GF-D8 (cell line): ENCODE results near the gene IL17B.

Experiments used
- DNase-seq: peaks from one replicate; lab custom pipeline; 2025; lab: John Stamatoyannopoulos, UW

Gene IL17B

GRCh38 chr5:149379177-149379761 is at the start of gene IL17B:
Gene IL17B (minus strand): TSS chr5:149379292. CDS start chr5:149379225, 67 bp downstream.
- DNase-seq, result no peak

GRCh38 chr5:149428032-149428431 is 48.9 kb upstream of the IL17B start:
- no peak for DNase-seq

- DNase-seq, result no peak
Observed at GRCh38 chr5:149427374-149427773, 48.3 kb upstream of the IL17B start.

GRCh38 chr5:149426931-149427330 is 47.8 kb upstream of the IL17B start:
- no peak for DNase-seq

- DNase-seq, result no peak
Observed at GRCh38 chr5:149425729-149426128, 46.6 kb upstream of the IL17B start.

- DNase-seq, result no peak
Observed at GRCh38 chr5:149424371-149425315, 45.6 kb upstream of the IL17B start.

GRCh38 chr5:149423794-149424268 is 44.7 kb upstream of the IL17B start:
- DNase-seq, result no peak

GRCh38 chr5:149423049-149423793 is 44.1 kb upstream of the IL17B start:
- no peak for DNase-seq

GRCh38 chr5:149422366-149423048 is 43.4 kb upstream of the IL17B start:
- no peak for DNase-seq

GRCh38 chr5:149421834-149422233 is 42.7 kb upstream of the IL17B start:
- no peak for DNase-seq

- DNase-seq, result no peak
Observed at GRCh38 chr5:149421372-149421685, 42.2 kb upstream of the IL17B start.

- DNase-seq, result no peak
Observed at GRCh38 chr5:149420545-149421371, 41.7 kb upstream of the IL17B start.

- no peak for DNase-seq
Observed at GRCh38 chr5:149419859-149420544, 40.9 kb upstream of the IL17B start.

GRCh38 chr5:149419532-149419858 is 40.4 kb upstream of the IL17B start:
- no peak for DNase-seq

- no peak for DNase-seq
Observed at GRCh38 chr5:149418910-149419531, 39.9 kb upstream of the IL17B start.

GRCh38 chr5:149417711-149418368 is 38.7 kb upstream of the IL17B start:
- no peak for DNase-seq

GRCh38 chr5:149416987-149417710 is 38.1 kb upstream of the IL17B start:
- no peak for DNase-seq

- DNase-seq, result no peak
Observed at GRCh38 chr5:149415066-149415967, 36.2 kb upstream of the IL17B start.
